GM12801 (cell line): Measurements from ENCODE around the gene AGXT.

Experiments used
- TF ChIP-seq, protein P1 (sequence below): IDR thresholded peaks from one replicate; pipeline ENCODE4 v1.5.1; 2011; ENCODE audit warnings: control low read depth; ENCODE audit not compliant: insufficient read length; ENCODE audit errors: extremely low read depth

Gene AGXT

DNA sequence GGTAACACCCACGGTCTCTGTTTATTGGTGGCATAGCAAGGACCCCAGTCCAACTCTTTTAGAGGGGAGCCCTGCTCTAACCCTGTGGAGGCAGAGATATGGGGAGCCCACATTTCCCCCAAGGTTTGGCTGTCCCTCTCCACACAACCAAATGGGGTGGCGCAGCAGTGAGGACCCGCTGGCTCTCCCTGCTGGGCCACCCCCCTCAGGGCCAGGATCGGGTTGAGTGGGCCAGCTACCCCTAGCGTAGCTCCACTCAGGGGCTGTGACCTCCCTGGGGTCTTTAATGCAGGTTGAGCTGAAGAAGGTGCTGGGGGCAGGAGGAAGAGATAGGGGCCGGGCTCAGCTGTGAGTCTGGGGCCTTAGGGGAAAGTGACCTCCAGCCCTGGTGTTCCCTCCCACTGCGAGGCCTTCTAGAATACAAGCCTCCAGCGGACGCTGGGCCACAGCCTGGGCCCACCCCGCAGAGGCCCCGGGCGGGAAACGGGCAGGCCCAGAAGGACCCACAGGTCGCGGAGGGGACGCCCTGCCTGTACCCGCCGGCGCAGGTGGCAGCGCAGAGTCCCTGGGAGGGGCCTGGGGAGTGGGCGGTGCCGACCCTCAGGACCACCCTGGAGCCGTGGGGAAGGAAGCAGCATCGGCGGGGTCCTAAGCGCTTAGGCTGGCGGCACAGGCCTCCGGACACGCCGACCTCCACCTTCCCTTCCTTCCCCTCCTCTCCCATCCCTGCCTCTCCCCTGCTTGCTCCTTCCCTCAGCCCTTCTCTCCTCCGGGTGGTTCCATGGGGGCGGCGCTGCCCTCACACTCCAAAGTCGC is 47.1 kb downstream of the AGXT start:
- TF ChIP-seq, protein P1, sequence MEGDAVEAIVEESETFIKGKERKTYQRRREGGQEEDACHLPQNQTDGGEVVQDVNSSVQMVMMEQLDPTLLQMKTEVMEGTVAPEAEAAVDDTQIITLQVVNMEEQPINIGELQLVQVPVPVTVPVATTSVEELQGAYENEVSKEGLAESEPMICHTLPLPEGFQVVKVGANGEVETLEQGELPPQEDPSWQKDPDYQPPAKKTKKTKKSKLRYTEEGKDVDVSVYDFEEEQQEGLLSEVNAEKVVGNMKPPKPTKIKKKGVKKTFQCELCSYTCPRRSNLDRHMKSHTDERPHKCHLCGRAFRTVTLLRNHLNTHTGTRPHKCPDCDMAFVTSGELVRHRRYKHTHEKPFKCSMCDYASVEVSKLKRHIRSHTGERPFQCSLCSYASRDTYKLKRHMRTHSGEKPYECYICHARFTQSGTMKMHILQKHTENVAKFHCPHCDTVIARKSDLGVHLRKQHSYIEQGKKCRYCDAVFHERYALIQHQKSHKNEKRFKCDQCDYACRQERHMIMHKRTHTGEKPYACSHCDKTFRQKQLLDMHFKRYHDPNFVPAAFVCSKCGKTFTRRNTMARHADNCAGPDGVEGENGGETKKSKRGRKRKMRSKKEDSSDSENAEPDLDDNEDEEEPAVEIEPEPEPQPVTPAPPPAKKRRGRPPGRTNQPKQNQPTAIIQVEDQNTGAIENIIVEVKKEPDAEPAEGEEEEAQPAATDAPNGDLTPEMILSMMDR: no peak

DNA sequence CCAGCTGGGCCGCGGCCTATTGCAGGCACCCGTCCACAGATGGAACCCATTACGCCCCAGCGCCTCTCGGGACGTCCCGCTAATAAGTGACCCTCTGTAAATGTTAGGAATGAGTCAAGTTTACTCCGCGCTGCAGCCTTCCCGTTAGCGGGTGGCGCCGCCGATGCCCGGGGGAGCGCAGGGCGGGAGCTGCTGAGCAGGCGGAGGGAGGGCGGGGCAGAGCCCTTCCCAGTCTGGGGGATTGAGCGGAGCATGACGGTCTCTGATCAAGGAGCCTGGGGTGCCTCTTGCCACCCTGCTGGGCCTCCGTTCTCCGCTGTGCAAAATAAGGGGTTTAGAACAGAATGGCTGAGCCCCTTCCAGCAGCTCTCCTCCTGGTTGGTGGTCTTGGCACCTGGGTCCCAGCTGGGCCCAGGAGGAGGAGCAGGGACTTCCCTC is 48.0 kb downstream of the AGXT start:
- TF ChIP-seq, protein P1: no peak

DNA sequence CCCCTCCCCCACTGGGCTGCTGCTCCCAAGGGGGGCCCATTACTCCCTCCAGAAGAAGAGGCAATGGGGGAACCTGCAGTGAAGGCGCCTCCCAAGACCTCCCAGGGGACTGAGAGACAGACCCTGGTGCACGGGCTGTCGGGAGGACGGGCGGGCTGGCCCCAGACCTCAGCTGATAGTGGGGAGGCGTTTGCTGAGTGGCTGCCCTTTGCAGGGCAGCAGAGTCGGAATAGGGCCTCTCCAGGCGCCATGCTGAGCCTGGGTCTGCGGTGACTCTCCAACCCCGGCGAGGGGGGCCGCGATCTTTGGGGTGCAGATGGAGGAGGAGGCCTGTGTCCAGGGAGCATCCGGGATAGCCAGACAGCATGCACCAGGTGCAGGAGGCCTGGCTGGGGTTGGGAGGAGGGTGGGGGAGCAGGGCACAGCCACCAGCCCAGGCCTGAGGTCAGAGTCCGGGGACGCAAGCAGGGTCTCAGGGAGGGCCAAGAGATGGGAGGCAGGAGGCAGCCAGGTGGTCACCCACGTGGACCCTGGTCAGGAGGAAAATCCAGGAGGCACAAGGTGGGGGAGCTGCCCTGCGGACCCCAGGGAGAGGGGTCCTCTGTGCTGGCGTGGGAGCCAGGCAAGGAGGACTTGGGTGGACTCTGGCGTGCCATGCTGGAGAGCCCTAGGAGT is 48.5 kb downstream of the AGXT start:
- TF ChIP-seq, protein P1: no peak

DNA sequence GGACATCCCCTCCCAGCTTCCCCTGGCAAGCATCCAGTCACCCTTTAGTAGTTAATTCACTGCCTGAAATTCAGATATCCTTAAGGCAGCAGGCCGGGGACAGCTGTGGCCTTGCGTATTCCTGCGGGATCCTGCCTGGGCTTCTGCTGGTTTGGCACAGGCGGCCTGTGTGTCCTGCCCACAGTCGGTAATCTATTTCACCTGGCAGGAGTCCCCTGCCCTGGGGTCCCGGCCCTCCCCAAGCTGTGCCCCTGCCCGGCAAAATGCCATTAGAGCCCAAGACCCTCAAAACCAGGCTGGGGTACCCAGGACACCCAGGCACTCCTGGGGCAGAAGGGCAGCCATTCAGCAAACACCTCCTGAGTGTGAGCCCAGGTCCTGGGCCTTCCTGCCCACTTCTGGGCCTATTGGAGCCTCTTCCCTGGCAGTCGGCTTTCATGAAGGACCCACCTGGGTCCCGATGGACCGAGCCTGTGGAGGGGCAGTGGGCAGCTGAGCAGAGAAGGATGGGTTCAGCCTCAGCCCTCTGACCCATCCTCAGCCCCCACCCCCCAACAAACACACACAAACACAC is 49.1 kb downstream of the AGXT start:
- TF ChIP-seq, protein P1: no peak

DNA sequence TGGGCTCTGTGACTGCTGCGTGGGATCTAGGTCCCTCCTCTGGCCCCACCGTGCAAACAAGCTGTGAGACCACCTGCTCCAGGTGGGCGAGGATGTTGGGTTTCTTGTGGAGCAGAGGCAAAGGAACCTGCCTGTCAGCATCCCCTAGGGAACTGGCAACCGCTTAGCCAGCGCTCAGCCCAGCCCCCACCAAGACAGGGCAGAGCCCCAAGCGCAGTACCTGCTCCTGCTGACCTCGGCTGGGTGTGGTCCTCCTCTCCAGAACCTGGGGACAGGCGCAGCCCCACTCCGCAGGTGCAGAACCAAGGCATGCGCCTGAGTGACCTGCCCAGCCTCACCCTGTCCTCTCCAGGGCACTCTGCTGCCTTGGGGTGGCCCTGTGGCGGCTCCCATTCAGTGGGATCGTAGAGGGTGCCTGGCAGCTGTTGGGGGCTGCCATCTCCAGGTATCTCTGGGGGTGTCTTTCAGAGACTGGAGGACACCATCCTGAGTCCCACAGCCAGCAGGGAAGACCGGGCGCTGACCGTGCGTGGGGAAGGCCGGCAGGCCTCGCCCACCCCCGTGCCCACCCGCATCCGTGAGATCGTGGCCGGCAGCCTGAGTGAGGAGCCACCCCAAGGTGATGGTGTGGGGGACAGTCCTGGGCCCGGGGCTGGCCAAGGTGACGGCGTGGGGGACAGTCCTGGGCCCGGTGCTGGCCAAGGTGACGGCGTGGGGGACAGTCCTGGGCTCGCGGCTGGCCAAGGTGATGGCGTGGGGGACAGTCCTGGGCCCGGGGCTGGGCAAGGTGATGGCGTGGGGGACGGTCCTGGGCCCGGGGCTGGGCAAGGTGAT is 49.9 kb downstream of the AGXT start:
- TF ChIP-seq, protein P1: no peak

DNA sequence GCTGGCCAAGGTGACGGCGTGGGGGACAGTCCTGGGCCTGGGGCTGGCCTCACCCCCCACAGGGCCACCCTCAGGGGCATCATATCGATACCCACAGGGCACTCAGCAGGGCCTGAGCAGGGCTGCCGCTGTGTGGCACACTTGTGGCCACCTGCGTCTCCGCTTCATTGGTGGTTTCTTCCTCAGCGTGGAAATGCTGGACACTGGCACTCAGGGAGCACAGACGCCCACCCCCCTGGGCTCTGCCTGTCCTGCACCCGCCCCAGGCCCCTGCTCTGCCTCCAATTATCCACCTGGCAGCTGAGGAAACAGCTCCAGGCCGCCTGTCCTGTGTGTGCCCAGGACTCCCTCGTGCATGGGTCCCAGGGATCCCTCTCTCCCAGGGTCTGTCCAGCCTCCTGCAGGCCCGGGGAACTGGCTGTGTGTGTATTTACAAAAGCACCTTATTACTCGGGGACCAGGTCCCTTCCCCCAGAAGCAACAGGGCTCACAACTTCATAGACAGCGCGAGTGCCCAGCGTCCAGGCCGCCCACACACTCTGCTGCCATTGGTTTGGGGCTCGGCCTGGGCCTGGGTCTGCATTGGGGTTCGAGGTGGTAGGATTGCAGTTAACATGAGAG is 50.6 kb downstream of the AGXT start:
- TF ChIP-seq, protein P1: no peak
